Neural cell (in vitro differentiated cells): ENCODE results near the gene CHRNB4. TPM values are rescaled to one million over a fixed set of nuclear protein-coding genes. Genes with fewer than 3 reads are reported as not detected.

Experiments used
- H2AFZ ChIP-seq: fragments of 200-600, 300-800 bp; sonication (generic), shearing (Covaris generic); 2 replicates; pipeline ENCODE4 v1.6.0; 2014; ENCODE audit warnings: low read depth, mild to moderate bottlenecking, antibody characterized with exemption, low read length, moderate library complexity
- H3F3A ChIP-seq: fragments of 200-600 bp; shearing (Covaris generic); 2 replicates; pipeline ENCODE4 v1.6.1; 2016; ENCODE audit warnings: mild to moderate bottlenecking, moderate library complexity, mixed read lengths, antibody characterized with exemption, low read length; ENCODE audit not compliant: insufficient read depth, poor library complexity, severe bottlenecking
- H3K27ac ChIP-seq: fragments of 200-600, 300-800 bp; sonication (generic), shearing (Covaris generic); 2 replicates; pipeline ENCODE4 v1.5.1; 2014; ENCODE audit warnings: mild to moderate bottlenecking, low read length, moderate library complexity
- H3K27me3 ChIP-seq: fragments of 300-800, 200-600 bp; sonication (generic), shearing (Covaris generic); 2 replicates; pipeline ENCODE4 v1.6.0; 2014; ENCODE audit warnings: mild to moderate bottlenecking, low read depth, low read length, moderate library complexity; ENCODE audit not compliant: insufficient read depth
- H3K36me3 ChIP-seq: fragments of 300-800, 200-600 bp; sonication (generic), shearing (Covaris generic); 2 replicates; pipeline ENCODE4 v1.5.1; 2014; ENCODE audit warnings: mild to moderate bottlenecking, antibody characterized with exemption, low read length, moderate library complexity; ENCODE audit not compliant: insufficient read depth
- H3K4me2 ChIP-seq: fragments of 300-800, 200-600 bp; sonication (generic), shearing (Covaris generic); 2 replicates; pipeline ENCODE4 v1.6.0; 2014; ENCODE audit warnings: mild to moderate bottlenecking, low read length
- H3K4me3 ChIP-seq: fragments of 300-800, 200-600 bp; sonication (generic), shearing (Covaris generic); 2 replicates; pipeline ENCODE4 v1.5.1; 2014; ENCODE audit warnings: mild to moderate bottlenecking, low read length, moderate library complexity
- H3K79me2 ChIP-seq: fragments of 200-600 bp; shearing (Covaris generic); replicated peaks from 2 replicates; pipeline ENCODE4 v1.6.0; 2014; ENCODE audit warnings: mild to moderate bottlenecking, low read length, moderate library complexity; ENCODE audit not compliant: insufficient read depth
- H3K9ac ChIP-seq: fragments of 300-800, 200-600 bp; sonication (generic), shearing (Covaris generic); 2 replicates; pipeline ENCODE4 v1.6.1; 2016; ENCODE audit warnings: mild to moderate bottlenecking, low read length, mixed read lengths
- H3K9me2 ChIP-seq: fragments of 200-600 bp; shearing (Covaris generic); 2 replicates; pipeline ENCODE4 v1.6.1; 2016; ENCODE audit warnings: mild to moderate bottlenecking, low read length, mixed read lengths; ENCODE audit not compliant: insufficient read depth
- H3K9me3 ChIP-seq: fragments of 200-600, 300-800 bp; sonication (generic), shearing (Covaris generic); 2 replicates; pipeline ENCODE4 v1.6.1; 2016; ENCODE audit warnings: mild to moderate bottlenecking, mixed run types, low read length, moderate library complexity, mixed read lengths
- H4K20me1 ChIP-seq: fragments of 200-600 bp; shearing (Covaris generic); 2 replicates; pipeline ENCODE4 v1.6.1; 2016; ENCODE audit warnings: mild to moderate bottlenecking, mixed run types; ENCODE audit not compliant: insufficient read depth
- CTCF ChIP-seq: fragments of 450-650 bp; IDR thresholded peaks from 2 replicates; pipeline ENCODE4 v1.5.1; 2014; ENCODE audit warnings: antibody characterized with exemption, mild to moderate bottlenecking, moderate library complexity; ENCODE audit not compliant: poor library complexity, severe bottlenecking
- EP300 ChIP-seq: fragments of 450-650 bp; conservative IDR thresholded peaks from 2 replicates; pipeline ENCODE4 v1.6.1; 2014; ENCODE audit warnings: antibody characterized with exemption, mild to moderate bottlenecking, moderate library complexity; ENCODE audit not compliant: poor library complexity, severe bottlenecking
- EZH2 ChIP-seq: fragments of 200-600, 300-800 bp; shearing (Covaris generic), sonication (generic); IDR thresholded peaks from 2 replicates; pipeline ENCODE4 v1.6.1; 2014; ENCODE audit warnings: antibody characterized with exemption, low read length, borderline replicate concordance, mild to moderate bottlenecking; ENCODE audit not compliant: insufficient read depth, poor library complexity, severe bottlenecking
- MXI1 ChIP-seq: fragments of 450-650 bp; conservative IDR thresholded peaks from 2 replicates; pipeline ENCODE4 v1.6.1; 2014; ENCODE audit warnings: antibody characterized with exemption, mild to moderate bottlenecking; ENCODE audit not compliant: poor library complexity, severe bottlenecking
- POLR2AphosphoS5 ChIP-seq: IDR thresholded peaks from 2 replicates; pipeline ENCODE4 v1.6.1; 2012
- RAD21 ChIP-seq: fragments of 450-650 bp; conservative IDR thresholded peaks from 2 replicates; pipeline ENCODE4 v1.6.1; 2014; ENCODE audit warnings: antibody characterized with exemption, mild to moderate bottlenecking, moderate library complexity
- REST ChIP-seq: IDR thresholded peaks from 2 replicates; pipeline ENCODE4 v1.6.1; 2012; ENCODE audit warnings: borderline replicate concordance
- SMC3 ChIP-seq: fragments of 450-650 bp; conservative IDR thresholded peaks from 2 replicates; pipeline ENCODE4 v1.6.1; 2014; ENCODE audit warnings: antibody characterized with exemption, mild to moderate bottlenecking, moderate library complexity; ENCODE audit not compliant: poor library complexity
- TAF1 ChIP-seq: IDR thresholded peaks from 2 replicates; pipeline ENCODE4 v1.6.1; 2012; ENCODE audit warnings: low read depth
- polyA plus RNA-seq: library from polyadenylated mRNA; depleted of rRNA; stranded (reverse); fragments of >200 nt; gene quantifications from 2 replicates; pipeline ENCODE4 v1.2.3, GENCODE V29; 2014

CHRNB4 gene
- polyA plus RNA-seq, 1 donor from 2014 or later, result not detected

GRCh38 chr15:78638658-78639314 lies 2.2 kb downstream of the CHRNB4 start:
- Histone ChIP-seq H3K4me3 (no peak overlapping the region), H3K79me2 (no peaks in the 10 kb centered on the region), H3K4me2 (no peak overlapping the region), H3F3A (no peaks in the 10 kb centered on the region), H3K9ac (no peak overlapping the region), H3K9me2 (no peaks in the 10 kb centered on the region), H3K27me3 (peaks cover 27% of the 10 kb centered on the region), H3K27ac (no peak overlapping the region), H2AFZ (no peak overlapping the region), H3K9me3 (no peaks in the 10 kb centered on the region), H4K20me1 (no peaks in the 10 kb centered on the region), H3K36me3 (no peaks in the 10 kb centered on the region)
- no peak for TF ChIP-seq POLR2AphosphoS5
- peak; percentile 69 for TF ChIP-seq CTCF
- peak; percentile 64 for TF ChIP-seq RAD21
- TF ChIP-seq SMC3, result peak; percentile 69

- Histone ChIP-seq H4K20me1 (no peaks in the 10 kb centered on the region), H3K9ac (no peak overlapping the region), H3K36me3 (no peaks in the 10 kb centered on the region), H3K9me3 (no peaks in the 10 kb centered on the region), H3K79me2 (no peaks in the 10 kb centered on the region), H3K4me3 (no peak overlapping the region), H3K9me2 (no peaks in the 10 kb centered on the region), H3K27me3 (peaks cover 27% of the 10 kb centered on the region), H3F3A (no peaks in the 10 kb centered on the region), H2AFZ (no peak overlapping the region), H3K4me2 (no peak overlapping the region), H3K27ac (no peak overlapping the region)
- TF ChIP-seq CTCF, result no peak
- no peak for TF ChIP-seq REST
- TF ChIP-seq MXI1, result no peak
- TF ChIP-seq RAD21, result no peak
- no peak for TF ChIP-seq EZH2
- no peak for TF ChIP-seq POLR2AphosphoS5
- no peak for TF ChIP-seq TAF1
- TF ChIP-seq EP300, result no peak
- no peak for TF ChIP-seq SMC3
Measured at GRCh38 chr15:78637776-78638435, 3.1 kb downstream of the CHRNB4 start.
